Hematopoietic multipotent progenitor cell (in vitro differentiated cells): ENCODE measurements around the gene VRK3. TPM values are rescaled to one million over a fixed set of nuclear protein-coding genes. Genes with fewer than 3 reads are reported as not detected.
"Not testable (repeated sequence)": the region's sequence is repeated elsewhere in the genome, so short reads cannot be mapped to it uniquely, and the experiment has no call there.

Source experiments
- DNase-seq, 3 donors: peaks; one replicate each; pipeline ENCODE4 v3.0.0-alpha.2; 2011 to 2015; ENCODE audit warnings: low read depth in 2 of 3, low spot score in 2 of 3
- total RNA-seq: library from RNA; depleted of rRNA; stranded (reverse); fragments of >200 nt; gene quantifications from one replicate; pipeline ENCODE4 v1.2.3, GENCODE V29; 2012

The VRK3 gene
- total RNA-seq = 50.4 TPM

- peak; percentile 98 to 100 (median 100) for DNase-seq
These were observed at the start of gene VRK3 for GRCh38 chr19:50025022-50025793. TSS of gene VRK3 (minus strand) at chr19:50025372. CDS start at chr19:50016162, 9,210 bp downstream.

- DNase-seq = not testable (repeated sequence)
These were observed 43.2 kb upstream of the VRK3 start for GRCh38 chr19:50068382-50068781.

- DNase-seq = no peak
These were observed 42.4 kb upstream of the VRK3 start for GRCh38 chr19:50067575-50067974.

GRCh38 chr19:50065938-50066337 is 40.8 kb upstream of the VRK3 start:
- DNase-seq = no peak

- DNase-seq = no peak
These were observed 36.5 kb upstream of the VRK3 start for GRCh38 chr19:50061650-50062049.

- no peak for DNase-seq
These were observed 34.9 kb upstream of the VRK3 start for GRCh38 chr19:50060107-50060506.

GRCh38 chr19:50059045-50059444 is 33.9 kb upstream of the VRK3 start:
- DNase-seq = no peak

- DNase-seq = no peak
These were observed 33.3 kb upstream of the VRK3 start for GRCh38 chr19:50058425-50058824.

GRCh38 chr19:50053119-50053518 is 27.9 kb upstream of the VRK3 start:
- DNase-seq = no peak

- DNase-seq = no peak
These were observed 26.8 kb upstream of the VRK3 start for GRCh38 chr19:50051964-50052363.

GRCh38 chr19:50051228-50051895 is 26.2 kb upstream of the VRK3 start:
- not testable (repeated sequence) for DNase-seq

- DNase-seq = peak; percentile 74 to 81 (median 76)
These were observed 25.4 kb upstream of the VRK3 start for GRCh38 chr19:50050406-50051227.

GRCh38 chr19:50047671-50048070 is 22.5 kb upstream of the VRK3 start:
- DNase-seq = no peak

- peak; percentile 28 to 61 (median 28) for DNase-seq
These were observed 21.7 kb upstream of the VRK3 start for GRCh38 chr19:50046649-50047503.

GRCh38 chr19:50044922-50045321 is 19.8 kb upstream of the VRK3 start:
- DNase-seq = no peak

- no peak for DNase-seq
These were observed 18.8 kb upstream of the VRK3 start for GRCh38 chr19:50043967-50044366.

GRCh38 chr19:50042363-50043024 is 17.3 kb upstream of the VRK3 start:
- no peak for DNase-seq

- no peak for DNase-seq
These were observed 15.8 kb upstream of the VRK3 start for GRCh38 chr19:50040967-50041366.

GRCh38 chr19:50039968-50040367 is 14.8 kb upstream of the VRK3 start:
- no peak for DNase-seq

- DNase-seq = no peak
These were observed 11.7 kb upstream of the VRK3 start for GRCh38 chr19:50036908-50037307.
